ENCODE measurements around the gene ARMC7.
"Not testable (repeated sequence)": the region's sequence is repeated elsewhere in the genome, so short reads cannot be mapped to it uniquely, and the experiment has no call there.

Gene ARMC7

GRCh38 chr17:75131278-75132017, 21.7 kb downstream of the ARMC7 start, which contains the start of gene NT5C:
Gene NT5C, minus strand, starts transcription at chr17:75131742. Its CDS starts 35 bp downstream, at chr17:75131707.
- Histone ChIP-seq H3K36me3 (replicated peaks; ENCODE audit: insufficient read depth, low read length) (no peaks in the 10 kb centered on the region), H3K4me3 (ENCODE audit: low read length) (peak within 1 kb of the TSS; percentile 85), H3K9me2 (replicated peaks; ENCODE audit: insufficient read depth, low read length) (no peaks in the 10 kb centered on the region), H3K9ac (ENCODE audit: low read length) (peak within 1 kb of the TSS; percentile 65), H3K27ac (ENCODE audit: low read length) (peak within 1 kb of the TSS; percentile 11; the same call in 1 of the 2 replicates), H3K9me3 (replicated peaks; ENCODE audit: insufficient read depth, low read length) (no peaks in the 10 kb centered on the region), H4K20me1 (ENCODE audit: insufficient read depth, low read length) (no peaks in the 10 kb centered on the region), H3K27me3 (replicated peaks; ENCODE audit: insufficient read depth, low read length) (no peaks in the 10 kb centered on the region), H2AFZ (ENCODE audit: low read length) (peak within 1 kb of the TSS; percentile 86), H3F3A (ENCODE audit: insufficient read depth, low read length) (peaks cover 6% of the 10 kb centered on the region; the same call in 1 of the 2 replicates), H3K79me2 (ENCODE audit: low read length) (peaks cover 6% of the 10 kb centered on the region; the same call in 1 of the 2 replicates), H3K4me1 (ENCODE audit: low read length) (no peaks in the 10 kb centered on the region), H3K4me2 (ENCODE audit: low read depth, low read length) (peak within 1 kb of the TSS; percentile 90)
- TF ChIP-seq CTCF (IDR thresholded peaks at IDR 0.05; ENCODE audit: low read length), result peak; percentile 61
- TF ChIP-seq EZH2phosphoT487 (IDR thresholded peaks at IDR 0.05; ENCODE audit: low read length), result no peak
- TF ChIP-seq EZH2 (optimal IDR thresholded peaks at IDR 0.05; ENCODE audit: low read depth, low read length), result no peak
- DNase-seq, result peak; percentile 85

GRCh38 chr17:75132018-75133000, 22.5 kb downstream of the ARMC7 start:
- H3K9me2 ChIP-seq (replicated peaks; ENCODE audit: insufficient read depth, low read length); H3K4me1 ChIP-seq (ENCODE audit: low read length); H3K9me3 ChIP-seq (replicated peaks; ENCODE audit: insufficient read depth, low read length); H3K79me2 ChIP-seq (ENCODE audit: low read length); H3F3A ChIP-seq (ENCODE audit: insufficient read depth, low read length); H3K36me3 ChIP-seq (replicated peaks; ENCODE audit: insufficient read depth, low read length); H4K20me1 ChIP-seq (ENCODE audit: insufficient read depth, low read length); DNase-seq; H3K27ac ChIP-seq (ENCODE audit: low read length); H3K27me3 ChIP-seq (replicated peaks; ENCODE audit: insufficient read depth, low read length): not testable (repeated sequence)
- peak overlapping the region; percentile 90 for H3K4me2 ChIP-seq (ENCODE audit: low read depth, low read length)
- peak overlapping the region; percentile 85 for H3K4me3 ChIP-seq (ENCODE audit: low read length)
- H3K9ac ChIP-seq (ENCODE audit: low read length), result peak overlapping the region; percentile 65; the same call in 1 of the 2 replicates
- H2AFZ ChIP-seq (ENCODE audit: low read length), result peak overlapping the region; percentile 86

GRCh38 chr17:75133001-75133400, 23.2 kb downstream of the ARMC7 start:
- Histone ChIP-seq H3K79me2 (ENCODE audit: low read length) (peaks cover 6% of the 10 kb centered on the region; the same call in 1 of the 2 replicates), H3K27me3 (replicated peaks; ENCODE audit: insufficient read depth, low read length) (no peaks in the 10 kb centered on the region), H2AFZ (ENCODE audit: low read length) (no peak overlapping the region), H3K36me3 (replicated peaks; ENCODE audit: insufficient read depth, low read length) (no peaks in the 10 kb centered on the region), H3K27ac (ENCODE audit: low read length) (no peak overlapping the region), H3K9me2 (replicated peaks; ENCODE audit: insufficient read depth, low read length) (no peaks in the 10 kb centered on the region), H4K20me1 (ENCODE audit: insufficient read depth, low read length) (no peaks in the 10 kb centered on the region), H3F3A (ENCODE audit: insufficient read depth, low read length) (peaks cover 6% of the 10 kb centered on the region; the same call in 1 of the 2 replicates), H3K9me3 (replicated peaks; ENCODE audit: insufficient read depth, low read length) (no peaks in the 10 kb centered on the region), H3K4me1 (ENCODE audit: low read length) (no peaks in the 10 kb centered on the region), H3K4me2 (ENCODE audit: low read depth, low read length) (no peak overlapping the region), H3K4me3 (ENCODE audit: low read length) (no peak overlapping the region), H3K9ac (ENCODE audit: low read length) (no peak overlapping the region)
- DNase-seq, result no peak
- no peak for TF ChIP-seq EZH2phosphoT487 (IDR thresholded peaks at IDR 0.05; ENCODE audit: low read length)
- no peak for TF ChIP-seq CTCF (IDR thresholded peaks at IDR 0.05; ENCODE audit: low read length)
- TF ChIP-seq EZH2 (optimal IDR thresholded peaks at IDR 0.05; ENCODE audit: low read depth, low read length), result no peak

GRCh38 chr17:75133607-75134347, 24.0 kb downstream of the ARMC7 start:
- H3K9me3 ChIP-seq (replicated peaks; ENCODE audit: insufficient read depth, low read length); H3K79me2 ChIP-seq (ENCODE audit: low read length); H3K9me2 ChIP-seq (replicated peaks; ENCODE audit: insufficient read depth, low read length); H3K27ac ChIP-seq (ENCODE audit: low read length); H3K36me3 ChIP-seq (replicated peaks; ENCODE audit: insufficient read depth, low read length); DNase-seq; H3K9ac ChIP-seq (ENCODE audit: low read length); H3K27me3 ChIP-seq (replicated peaks; ENCODE audit: insufficient read depth, low read length); H2AFZ ChIP-seq (ENCODE audit: low read length); H4K20me1 ChIP-seq (ENCODE audit: insufficient read depth, low read length); H3K4me3 ChIP-seq (ENCODE audit: low read length); H3F3A ChIP-seq (ENCODE audit: insufficient read depth, low read length); H3K4me1 ChIP-seq (ENCODE audit: low read length); H3K4me2 ChIP-seq (ENCODE audit: low read depth, low read length): not testable (repeated sequence)
